GM06990 (cell line): ENCODE results near the gene S100A14.

Experiments used
- DNase-seq: peaks from one replicate; pipeline ENCODE4 v3.0.0-alpha.2; 2011; ENCODE audit not compliant: insufficient read length; ENCODE audit errors: extremely low read depth
- H3K27me3 ChIP-seq: replicated peaks from 2 replicates; pipeline ENCODE4 v1.6.0; 2011; ENCODE audit warnings: low read length; ENCODE audit not compliant: control insufficient read depth, insufficient read depth
- H3K36me3 ChIP-seq: 2 replicates; pipeline ENCODE4 v1.5.1; 2011; ENCODE audit warnings: low read length; ENCODE audit not compliant: control insufficient read depth, insufficient read depth
- H3K4me3 ChIP-seq: replicated peaks from 2 replicates; pipeline ENCODE4 v1.5.1; 2011; ENCODE audit warnings: low read depth, mild to moderate bottlenecking, control low read depth, low read length
- TF ChIP-seq, protein P1 (sequence below): IDR thresholded peaks from 2 replicates; pipeline ENCODE4 v1.5.1; 2011; ENCODE audit warnings: low read length, control low read depth, mild to moderate bottlenecking, inconsistent platforms; ENCODE audit not compliant: insufficient read depth, poor library complexity, severe bottlenecking

S100A14 gene

DNA sequence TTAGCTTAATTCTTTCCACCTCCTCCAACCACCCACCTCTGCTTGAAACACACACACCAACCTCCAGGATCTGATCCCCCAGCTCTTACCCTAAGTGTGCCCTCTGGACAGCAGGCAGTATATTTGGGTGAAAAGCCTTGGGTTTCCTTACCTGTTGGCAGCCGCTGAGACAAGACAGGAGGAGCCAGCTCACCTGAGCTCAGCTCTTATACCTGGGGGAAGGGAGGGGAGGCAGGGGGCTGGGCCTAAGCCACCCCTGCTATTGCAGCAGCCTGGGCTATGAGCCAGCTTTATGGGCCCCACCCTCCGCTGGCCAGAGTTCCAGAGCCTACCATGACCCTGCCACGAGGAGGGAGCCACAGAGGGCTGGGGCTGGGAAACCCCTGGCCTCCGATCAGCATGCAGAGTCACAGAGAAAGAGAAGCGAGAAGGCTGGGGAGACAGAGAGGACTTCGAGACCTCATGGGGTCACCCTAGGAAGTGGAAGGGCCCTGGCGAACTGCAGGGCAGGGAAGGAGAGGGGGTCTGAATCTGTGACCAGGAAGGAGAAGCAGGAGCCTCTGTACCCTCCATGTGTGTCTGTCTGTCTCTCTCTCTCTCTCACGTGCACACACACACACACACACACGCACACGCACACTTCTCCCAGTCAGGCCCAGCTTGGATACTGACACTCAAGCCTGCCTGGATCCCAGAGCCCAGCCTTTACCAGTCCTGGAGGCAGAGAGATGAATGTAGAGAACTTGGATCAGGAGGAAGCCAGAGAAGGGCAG, at the start of gene S100A14:
Gene S100A14 (minus strand): TSS at position 182 of the 773 bp plus-strand sequence. CDS start 467 bp downstream, outside the sequence.
- DNase-seq = no peak
- H3K4me3 ChIP-seq = no peak within 1 kb of the TSS
- no peaks in the 10 kb centered on the region for H3K27me3 ChIP-seq

DNA sequence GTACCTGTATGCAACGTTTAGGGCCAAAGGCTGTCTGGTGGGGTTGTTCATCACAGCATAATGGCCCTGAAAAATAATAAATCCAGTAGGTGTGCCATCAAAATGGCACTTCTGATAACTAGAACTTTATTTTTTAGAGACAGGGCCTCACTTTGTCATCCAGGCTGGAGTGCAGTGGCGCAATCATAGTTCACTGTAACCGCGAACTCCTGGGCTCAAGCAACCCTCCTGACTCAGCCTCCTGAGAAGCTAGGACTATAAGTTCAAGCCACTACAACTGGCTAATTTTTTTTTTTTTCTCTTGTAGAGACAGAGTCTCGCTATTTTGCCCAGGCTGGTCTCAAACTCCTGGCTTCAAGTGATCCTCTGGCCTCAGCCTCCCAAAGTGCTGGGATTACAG, 47.1 kb upstream of the S100A14 start:
- Histone ChIP-seq H3K36me3 (peaks cover 31% of the 10 kb centered on the region), H3K27me3 (no peaks in the 10 kb centered on the region), H3K4me3 (no peak overlapping the region)
- TF ChIP-seq, protein P1, sequence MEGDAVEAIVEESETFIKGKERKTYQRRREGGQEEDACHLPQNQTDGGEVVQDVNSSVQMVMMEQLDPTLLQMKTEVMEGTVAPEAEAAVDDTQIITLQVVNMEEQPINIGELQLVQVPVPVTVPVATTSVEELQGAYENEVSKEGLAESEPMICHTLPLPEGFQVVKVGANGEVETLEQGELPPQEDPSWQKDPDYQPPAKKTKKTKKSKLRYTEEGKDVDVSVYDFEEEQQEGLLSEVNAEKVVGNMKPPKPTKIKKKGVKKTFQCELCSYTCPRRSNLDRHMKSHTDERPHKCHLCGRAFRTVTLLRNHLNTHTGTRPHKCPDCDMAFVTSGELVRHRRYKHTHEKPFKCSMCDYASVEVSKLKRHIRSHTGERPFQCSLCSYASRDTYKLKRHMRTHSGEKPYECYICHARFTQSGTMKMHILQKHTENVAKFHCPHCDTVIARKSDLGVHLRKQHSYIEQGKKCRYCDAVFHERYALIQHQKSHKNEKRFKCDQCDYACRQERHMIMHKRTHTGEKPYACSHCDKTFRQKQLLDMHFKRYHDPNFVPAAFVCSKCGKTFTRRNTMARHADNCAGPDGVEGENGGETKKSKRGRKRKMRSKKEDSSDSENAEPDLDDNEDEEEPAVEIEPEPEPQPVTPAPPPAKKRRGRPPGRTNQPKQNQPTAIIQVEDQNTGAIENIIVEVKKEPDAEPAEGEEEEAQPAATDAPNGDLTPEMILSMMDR = no peak
- no peak for DNase-seq

More for the DNA sequence above, at the start of gene S100A14:
- TF ChIP-seq, protein P1 = no peak
- no peaks in the 10 kb centered on the region for H3K36me3 ChIP-seq

DNA sequence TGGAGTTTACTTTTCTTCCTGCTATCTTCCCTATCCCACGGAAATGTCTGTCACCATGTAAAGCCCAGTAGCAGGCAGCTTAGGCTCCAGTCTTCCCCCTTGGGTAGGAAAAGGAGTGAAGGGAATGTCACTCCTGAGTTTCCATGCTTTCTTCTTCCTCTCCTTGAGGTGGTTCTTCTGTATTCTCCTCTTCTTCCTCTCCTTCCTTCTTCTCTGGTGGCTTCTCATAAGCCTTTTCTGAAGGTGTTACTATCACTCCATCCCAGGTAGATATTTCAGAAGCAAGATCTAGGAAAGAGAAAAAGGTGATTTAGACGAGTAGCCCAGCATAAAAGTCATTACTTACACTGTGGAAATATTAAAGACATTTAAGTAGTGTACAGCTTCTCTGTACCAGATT, 46.1 kb upstream of the S100A14 start:
- TF ChIP-seq, protein P1 = no peak
- Histone ChIP-seq H3K27me3 (no peaks in the 10 kb centered on the region), H3K36me3 (peaks cover 28% of the 10 kb centered on the region), H3K4me3 (no peak overlapping the region)
- DNase-seq = no peak

DNA sequence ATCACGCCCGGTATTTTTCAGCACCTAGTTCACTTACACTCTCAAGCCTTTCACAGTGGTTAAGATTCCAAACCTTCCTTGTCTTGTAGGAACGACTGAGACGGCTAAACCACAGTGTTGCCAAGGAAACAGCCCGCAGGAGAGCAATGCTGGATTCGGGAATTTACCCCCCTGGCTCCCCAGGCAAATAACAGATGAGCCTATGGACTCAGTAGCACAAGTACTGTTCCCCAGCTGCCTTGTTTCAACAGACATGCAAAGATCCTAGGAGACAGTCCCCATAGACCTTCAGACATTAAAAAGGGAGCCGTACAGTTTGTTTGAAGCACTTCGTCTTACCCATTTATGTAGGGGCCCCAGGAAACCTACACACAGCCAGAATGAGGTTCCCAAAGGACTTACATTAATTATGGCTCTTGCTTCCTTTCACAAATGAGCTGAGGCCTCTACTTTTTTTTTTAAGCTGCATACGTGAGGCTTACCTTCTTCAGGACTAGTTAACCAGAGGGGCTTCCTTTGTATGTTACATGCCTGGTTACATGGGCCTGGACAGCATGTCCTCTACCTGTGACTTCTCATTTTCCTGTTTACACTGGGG, 45.1 kb upstream of the S100A14 start:
- TF ChIP-seq, protein P1 = no peak
- Histone ChIP-seq H3K27me3 (no peaks in the 10 kb centered on the region), H3K36me3 (peaks cover 24% of the 10 kb centered on the region), H3K4me3 (no peak overlapping the region)
- DNase-seq = no peak

DNA sequence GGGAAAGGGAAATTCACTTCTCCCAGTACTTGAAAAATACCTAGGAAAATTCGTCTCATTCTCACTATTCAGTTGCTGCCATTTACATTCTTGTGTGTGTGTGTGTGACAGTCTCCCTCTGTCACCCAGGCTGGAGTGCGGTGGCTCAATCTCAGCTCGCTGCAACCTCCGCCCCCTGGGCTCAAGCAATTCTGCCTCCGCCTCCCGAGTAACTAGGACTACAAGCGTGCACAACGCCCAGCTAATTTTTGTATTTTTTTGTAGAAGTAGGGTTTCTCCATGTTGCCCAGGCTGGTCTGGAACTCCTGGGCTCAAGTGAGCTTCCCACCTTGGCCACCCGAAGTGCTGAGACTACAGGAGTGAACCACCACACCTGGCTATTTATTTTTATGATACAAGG, 43.5 kb upstream of the S100A14 start:
- no peak for DNase-seq
- Histone ChIP-seq H3K27me3 (no peaks in the 10 kb centered on the region), H3K4me3 (peak overlapping the region; percentile 85), H3K36me3 (peaks cover 18% of the 10 kb centered on the region)
- TF ChIP-seq, protein P1 = no peak

DNA sequence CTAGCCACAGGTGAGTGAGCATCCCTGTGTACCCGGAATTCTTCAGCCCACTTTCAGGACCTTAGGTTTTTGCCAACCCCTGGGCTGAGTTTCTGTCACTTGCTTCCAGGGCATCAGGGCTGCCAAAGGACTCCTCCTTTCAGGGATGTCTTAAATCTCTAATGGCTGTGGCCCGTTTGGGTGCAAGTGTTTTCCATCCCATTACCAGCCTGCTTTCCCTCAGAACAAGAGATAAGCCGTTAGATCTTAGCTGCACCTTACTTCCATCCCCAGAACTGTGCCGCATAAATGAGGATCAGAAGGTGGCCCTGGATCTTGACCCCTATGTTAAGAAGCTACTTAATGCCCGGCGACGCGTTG, 43.0 kb upstream of the S100A14 start:
- H3K36me3 ChIP-seq = peaks cover 16% of the 10 kb centered on the region
- TF ChIP-seq, protein P1 = no peak
- peak overlapping the region; percentile 85 for H3K4me3 ChIP-seq
- no peak for DNase-seq
- H3K27me3 ChIP-seq = no peaks in the 10 kb centered on the region
